KMS-11 (cell line): ENCODE measurements around the gene DNAJA2.

Source experiments
- H2AFZ ChIP-seq: fragments of 200-600 bp; sonication (generic); 2 replicates; pipeline ENCODE4 v1.6.1; 2016; ENCODE audit warnings: antibody characterized with exemption, mixed run types, low read depth
- H3K27ac ChIP-seq: fragments of 200-600 bp; sonication (generic); 2 replicates; pipeline ENCODE4 v1.6.1; 2016; ENCODE audit warnings: mild to moderate bottlenecking, mixed run types
- H3K27me3 ChIP-seq: fragments of 200-600 bp; sonication (generic); 2 replicates; pipeline ENCODE4 v1.6.1; 2017; ENCODE audit warnings: mild to moderate bottlenecking, low read depth, mixed run types, moderate library complexity; ENCODE audit not compliant: insufficient read depth
- H3K36me3 ChIP-seq: fragments of 200-600 bp; sonication (generic); 2 replicates; pipeline ENCODE4 v1.6.1; 2017; ENCODE audit warnings: mild to moderate bottlenecking, mixed run types; ENCODE audit not compliant: insufficient read depth
- H3K4me1 ChIP-seq: fragments of 200-600 bp; sonication (generic); 2 replicates; pipeline ENCODE4 v1.6.1; 2016; ENCODE audit warnings: mild to moderate bottlenecking, low read depth, mixed run types; ENCODE audit not compliant: poor library complexity, severe bottlenecking
- H3K4me2 ChIP-seq: fragments of 200-600 bp; sonication (generic); 2 replicates; pipeline ENCODE4 v1.7.0; 2016; ENCODE audit warnings: mild to moderate bottlenecking, mixed run types
- H3K4me3 ChIP-seq: fragments of 200-600 bp; sonication (generic); IDR thresholded peaks from 2 replicates; pipeline ENCODE4 v1.6.1; 2017; ENCODE audit warnings: low read depth, low read length, mixed read lengths; ENCODE audit not compliant: insufficient read depth
- H3K79me2 ChIP-seq: fragments of 200-600 bp; sonication (generic); 2 replicates; pipeline ENCODE4 v1.6.1; 2016; ENCODE audit warnings: low read depth, mixed run types; ENCODE audit not compliant: insufficient read depth
- H3K9ac ChIP-seq: fragments of 200-600 bp; sonication (generic); 2 replicates; pipeline ENCODE4 v1.6.1; 2016; ENCODE audit warnings: mild to moderate bottlenecking, mixed run types
- H4K20me1 ChIP-seq: fragments of 200-600 bp; sonication (generic); 2 replicates; pipeline ENCODE4 v1.6.1; 2016; ENCODE audit warnings: mild to moderate bottlenecking, mixed run types; ENCODE audit not compliant: insufficient read depth
- TF ChIP-seq, protein P1 (sequence below): fragments of 200-600 bp; sonication (generic); conservative IDR thresholded peaks from 2 replicates; pipeline ENCODE4 v1.6.1; 2017; ENCODE audit warnings: low read depth, mild to moderate bottlenecking, antibody characterized with exemption, low read length, moderate library complexity, mixed read lengths

The DNAJA2 gene

DNA sequence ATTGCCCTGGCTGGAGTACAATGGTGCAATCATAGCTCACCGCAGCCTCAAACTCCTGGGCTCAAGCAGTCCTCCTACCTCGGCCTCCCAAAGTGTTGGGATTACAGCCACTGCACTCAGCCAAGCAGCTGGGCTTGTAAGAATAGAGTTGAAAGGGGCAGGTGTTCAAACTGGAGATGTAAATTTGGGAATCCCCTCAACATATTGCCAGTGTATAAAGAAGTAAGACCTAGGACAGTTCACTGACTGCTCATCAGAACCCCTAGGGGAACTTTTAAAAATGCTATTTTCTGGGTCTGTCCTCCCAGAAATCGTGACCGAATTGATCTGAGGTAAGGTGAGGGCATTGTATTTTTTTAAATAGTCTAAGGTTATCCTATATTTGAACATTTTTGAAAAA is 8.9 kb upstream of the DNAJA2 start:
- Histone ChIP-seq H3K4me1 (no peaks in the 10 kb centered on the region), H3K27ac (no peak overlapping the region), H3K4me3 (no peak overlapping the region), H3K36me3 (no peaks in the 10 kb centered on the region), H3K9ac (no peak overlapping the region), H4K20me1 (no peaks in the 10 kb centered on the region), H3K27me3 (no peaks in the 10 kb centered on the region), H3K4me2 (no peak overlapping the region), H2AFZ (no peak overlapping the region), H3K79me2 (no peaks in the 10 kb centered on the region)
- TF ChIP-seq, protein P1, sequence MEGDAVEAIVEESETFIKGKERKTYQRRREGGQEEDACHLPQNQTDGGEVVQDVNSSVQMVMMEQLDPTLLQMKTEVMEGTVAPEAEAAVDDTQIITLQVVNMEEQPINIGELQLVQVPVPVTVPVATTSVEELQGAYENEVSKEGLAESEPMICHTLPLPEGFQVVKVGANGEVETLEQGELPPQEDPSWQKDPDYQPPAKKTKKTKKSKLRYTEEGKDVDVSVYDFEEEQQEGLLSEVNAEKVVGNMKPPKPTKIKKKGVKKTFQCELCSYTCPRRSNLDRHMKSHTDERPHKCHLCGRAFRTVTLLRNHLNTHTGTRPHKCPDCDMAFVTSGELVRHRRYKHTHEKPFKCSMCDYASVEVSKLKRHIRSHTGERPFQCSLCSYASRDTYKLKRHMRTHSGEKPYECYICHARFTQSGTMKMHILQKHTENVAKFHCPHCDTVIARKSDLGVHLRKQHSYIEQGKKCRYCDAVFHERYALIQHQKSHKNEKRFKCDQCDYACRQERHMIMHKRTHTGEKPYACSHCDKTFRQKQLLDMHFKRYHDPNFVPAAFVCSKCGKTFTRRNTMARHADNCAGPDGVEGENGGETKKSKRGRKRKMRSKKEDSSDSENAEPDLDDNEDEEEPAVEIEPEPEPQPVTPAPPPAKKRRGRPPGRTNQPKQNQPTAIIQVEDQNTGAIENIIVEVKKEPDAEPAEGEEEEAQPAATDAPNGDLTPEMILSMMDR, result no peak

DNA sequence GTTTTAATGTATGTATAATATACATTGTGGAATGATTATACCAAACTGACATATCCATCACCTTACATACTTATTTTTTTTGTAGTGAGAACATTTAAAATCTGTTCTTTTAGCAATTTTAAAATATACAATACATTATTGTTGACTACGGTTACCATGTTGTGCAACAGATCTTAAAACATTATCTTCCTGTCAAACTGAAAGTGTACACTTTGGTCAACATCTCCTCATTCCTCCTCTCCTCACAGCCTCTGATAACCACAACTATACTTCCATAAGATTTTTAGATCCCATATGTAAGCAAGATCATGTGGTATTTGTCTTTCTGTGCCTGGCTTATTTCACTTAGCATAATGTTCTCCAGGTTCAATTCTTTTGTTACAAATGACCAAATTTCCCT is 7.5 kb upstream of the DNAJA2 start:
- TF ChIP-seq, protein P1, result no peak
- no peaks in the 10 kb centered on the region for H3K79me2 ChIP-seq
- H2AFZ ChIP-seq, result no peak overlapping the region
- no peaks in the 10 kb centered on the region for H4K20me1 ChIP-seq
- no peak overlapping the region for H3K4me2 ChIP-seq
- peaks cover 10% of the 10 kb centered on the region for H3K4me1 ChIP-seq
- H3K4me3 ChIP-seq, result no peak overlapping the region
- H3K27ac ChIP-seq, result no peak overlapping the region
- H3K36me3 ChIP-seq, result no peaks in the 10 kb centered on the region; the same call in 1 of the 2 replicates
- no peaks in the 10 kb centered on the region for H3K27me3 ChIP-seq
- H3K9ac ChIP-seq, result no peak overlapping the region

DNA sequence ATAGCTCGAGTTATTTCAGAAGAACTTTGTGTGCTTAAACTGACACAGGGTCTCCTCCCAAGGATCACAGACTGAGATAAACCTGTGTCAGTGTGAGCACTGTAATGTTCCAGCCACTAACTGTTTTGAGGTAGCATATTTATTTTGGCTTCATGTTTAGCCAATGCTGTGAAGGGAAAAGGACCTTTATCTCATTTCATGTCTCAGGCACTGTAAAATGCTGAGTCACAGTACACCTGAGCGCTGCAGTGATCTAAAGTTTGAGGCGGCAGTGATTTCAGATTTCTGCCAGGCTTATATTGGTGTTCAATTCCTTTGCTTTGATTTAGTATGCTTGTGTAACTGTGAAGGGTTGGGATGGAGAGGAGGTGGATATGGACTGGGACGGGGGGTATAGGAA is 3.1 kb upstream of the DNAJA2 start:
- H3K4me2 ChIP-seq, result no peak overlapping the region; the same call in 1 of the 2 replicates

DNA sequence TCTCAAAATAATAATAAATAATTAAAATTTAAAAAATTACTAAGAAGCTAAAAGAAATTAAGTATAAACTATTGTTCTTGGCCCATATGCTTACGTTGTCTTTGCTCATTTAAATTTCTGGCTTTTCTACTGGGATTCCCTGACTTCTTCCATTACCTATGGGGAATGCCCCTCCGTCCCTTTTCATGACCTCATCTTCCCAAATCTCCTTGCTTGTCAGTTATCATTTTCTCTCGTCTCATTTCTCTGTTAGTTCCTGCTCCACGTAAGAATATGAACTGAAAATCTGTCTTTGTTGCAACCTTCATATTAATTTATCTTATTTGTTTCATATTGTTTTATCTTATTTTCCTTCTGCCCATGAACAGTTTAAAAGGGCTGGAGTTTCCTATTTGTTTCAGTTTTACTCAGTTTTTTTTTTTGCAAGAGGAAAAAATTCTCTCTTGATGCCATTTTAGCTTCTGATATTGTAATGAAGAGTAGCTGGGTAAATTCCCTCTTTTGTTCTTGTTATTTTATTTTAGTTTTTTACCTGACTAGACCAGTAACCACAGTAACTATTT is 2.5 kb upstream of the DNAJA2 start:
- H3K27ac ChIP-seq, result peak overlapping the region; percentile 32; the same call in 1 of the 2 replicates

More for the DNA sequence above, 3.1 kb upstream of the DNAJA2 start:
- Histone ChIP-seq H4K20me1 (peaks cover 9% of the 10 kb centered on the region; the same call in 1 of the 2 replicates), H3K4me1 (peaks cover 28% of the 10 kb centered on the region), H3K79me2 (peaks cover 20% of the 10 kb centered on the region), H2AFZ (peak overlapping the region; percentile 18; the same call in 1 of the 2 replicates), H3K9ac (no peak overlapping the region), H3K27ac (peak overlapping the region; percentile 32; the same call in 1 of the 2 replicates), H3K4me3 (no peak overlapping the region), H3K27me3 (no peaks in the 10 kb centered on the region), H3K36me3 (no peaks in the 10 kb centered on the region; the same call in 1 of the 2 replicates)
- TF ChIP-seq, protein P1, result no peak

More for the DNA sequence above, 2.5 kb upstream of the DNAJA2 start:
- no peak overlapping the region for H3K4me3 ChIP-seq
- H3K4me2 ChIP-seq, result no peak overlapping the region; the same call in 1 of the 2 replicates
- TF ChIP-seq, protein P1, result no peak
- H3K4me1 ChIP-seq, result peaks cover 32% of the 10 kb centered on the region
- H3K79me2 ChIP-seq, result peaks cover 26% of the 10 kb centered on the region
- H2AFZ ChIP-seq, result peak overlapping the region; percentile 18; the same call in 1 of the 2 replicates
- H3K9ac ChIP-seq, result no peak overlapping the region
- no peaks in the 10 kb centered on the region for H3K27me3 ChIP-seq
- H3K36me3 ChIP-seq, result no peaks in the 10 kb centered on the region; the same call in 1 of the 2 replicates
- peaks cover 9% of the 10 kb centered on the region; the same call in 1 of the 2 replicates for H4K20me1 ChIP-seq
